Measurements from ENCODE around the gene MIA.
"Not testable (repeated sequence)": the region's sequence is repeated elsewhere in the genome, so short reads cannot be mapped to it uniquely, and the experiment has no call there.

The MIA gene

GRCh38 chr19:40774916-40775631 lies at the start of gene MIA:
MIA (plus strand) TSS chr19:40775521; CDS start chr19:40775543, 22 bp downstream.
- DNase-seq (ENCODE audit: low read depth in 2 of 2, low spot score in 1 of 2): no peak

- DNase-seq (ENCODE audit: low read depth in 2 of 2, low spot score in 1 of 2): no peak
Observed at GRCh38 chr19:40726279-40726678, 49.0 kb upstream of the MIA start.

- not testable (repeated sequence) for DNase-seq (ENCODE audit: low read depth in 2 of 2, low spot score in 1 of 2)
Observed at GRCh38 chr19:40730065-40730464, 45.3 kb upstream of the MIA start.

- DNase-seq (ENCODE audit: low read depth in 2 of 2, low spot score in 1 of 2): not testable (repeated sequence)
Observed at GRCh38 chr19:40732304-40732703, 43.0 kb upstream of the MIA start.

GRCh38 chr19:40733149-40733548 lies 42.2 kb upstream of the MIA start:
- DNase-seq (ENCODE audit: low read depth in 2 of 2, low spot score in 1 of 2): no peak

GRCh38 chr19:40735013-40735771 lies 40.1 kb upstream of the MIA start:
- DNase-seq (ENCODE audit: low read depth in 2 of 2, low spot score in 1 of 2): no peak

- no peak for DNase-seq (ENCODE audit: low read depth in 2 of 2, low spot score in 1 of 2)
Observed at GRCh38 chr19:40736661-40737060, 38.7 kb upstream of the MIA start.

GRCh38 chr19:40737102-40737644 lies 38.1 kb upstream of the MIA start:
- DNase-seq (ENCODE audit: low read depth in 2 of 2, low spot score in 1 of 2): no peak

GRCh38 chr19:40739030-40739839 lies 36.1 kb upstream of the MIA start:
- no peak for DNase-seq (ENCODE audit: low read depth in 2 of 2, low spot score in 1 of 2)

GRCh38 chr19:40739871-40740703 lies 35.2 kb upstream of the MIA start:
- DNase-seq (ENCODE audit: low read depth in 2 of 2, low spot score in 1 of 2): no peak

- no peak for DNase-seq (ENCODE audit: low read depth in 2 of 2, low spot score in 1 of 2)
Observed at GRCh38 chr19:40740747-40741146, 34.6 kb upstream of the MIA start.

- DNase-seq (ENCODE audit: low read depth in 2 of 2, low spot score in 1 of 2): no peak
Observed at GRCh38 chr19:40741527-40742390, 33.6 kb upstream of the MIA start.

GRCh38 chr19:40742477-40742876 lies 32.8 kb upstream of the MIA start:
- DNase-seq (ENCODE audit: low read depth in 2 of 2, low spot score in 1 of 2): no peak

- no peak for DNase-seq (ENCODE audit: low read depth in 2 of 2, low spot score in 1 of 2)
Observed at GRCh38 chr19:40742886-40743285, 32.4 kb upstream of the MIA start.

GRCh38 chr19:40743926-40744325 lies 31.4 kb upstream of the MIA start:
- no peak for DNase-seq (ENCODE audit: low read depth in 2 of 2, low spot score in 1 of 2)

GRCh38 chr19:40744554-40745401 lies 30.5 kb upstream of the MIA start:
- no peak for DNase-seq (ENCODE audit: low read depth in 2 of 2, low spot score in 1 of 2)

GRCh38 chr19:40745402-40745780 lies 29.9 kb upstream of the MIA start:
- DNase-seq (ENCODE audit: low read depth in 2 of 2, low spot score in 1 of 2): no peak

GRCh38 chr19:40747536-40747935 lies 27.8 kb upstream of the MIA start:
- DNase-seq (ENCODE audit: low read depth in 2 of 2, low spot score in 1 of 2): no peak
